SK-N-SH treated with all-trans-retinoic acid at 6 μM for 48 hours (cell line): ENCODE measurements around the gene AUTS2.

ENCODE experiments used
- ATAC-seq: fragments of 200-7000 bp; cut with Tn5 transposase; 3 replicates; pipeline ENCODE4 v1.9.1; 2020; ENCODE audit warnings: mild to moderate bottlenecking, moderate library complexity
- ARNTL ChIP-seq: fragments of 450-650 bp; formaldehyde crosslinking; IDR thresholded peaks from 2 replicates; pipeline ENCODE4 v1.5.0; 2020; ENCODE audit warnings: low read depth, mild to moderate bottlenecking, moderate library complexity, borderline replicate concordance
- BACH2 ChIP-seq: fragments of 250-450 bp; sonication (Bioruptor Pico); IDR thresholded peaks from 2 replicates; pipeline ENCODE4 v1.9.0; 2021; ENCODE audit warnings: mild to moderate bottlenecking, borderline replicate concordance
- ESRRG ChIP-seq: fragments of 250-450 bp; sonication (Bioruptor Pico); IDR thresholded peaks from 2 replicates; pipeline ENCODE4 v1.6.1; 2021; ENCODE audit warnings: mild to moderate bottlenecking
- GLIS3 ChIP-seq: fragments of 250-450 bp; sonication (Bioruptor Pico); IDR thresholded peaks from 2 replicates; pipeline ENCODE4 v1.5.0; 2020; ENCODE audit warnings: mild to moderate bottlenecking, moderate library complexity
- ISL1 ChIP-seq: fragments of 250-450 bp; sonication (Bioruptor Pico); IDR thresholded peaks from 2 replicates; pipeline ENCODE4 v2.1.2; 2022; ENCODE audit warnings: mild to moderate bottlenecking, moderate library complexity
- OSR1 ChIP-seq: fragments of 250-450 bp; sonication (Bioruptor Pico); IDR thresholded peaks from 2 replicates; pipeline ENCODE4 v1.8.0; 2022; ENCODE audit warnings: moderate library complexity, mild to moderate bottlenecking, inconsistent platforms
- RARB ChIP-seq: fragments of 250-450 bp; sonication (Bioruptor Pico); IDR thresholded peaks from 2 replicates; pipeline ENCODE4 v1.8.0; 2021; ENCODE audit warnings: mild to moderate bottlenecking, moderate library complexity
- SNAI2 ChIP-seq: fragments of 250-450 bp; sonication (Bioruptor Pico); IDR thresholded peaks from 2 replicates; pipeline ENCODE4 v1.5.0; 2020; ENCODE audit warnings: mild to moderate bottlenecking, moderate library complexity
- TCF4 ChIP-seq: fragments of 250-450 bp; sonication (Bioruptor Pico); IDR thresholded peaks from 2 replicates; pipeline ENCODE4 v1.8.0; 2021; ENCODE audit warnings: mild to moderate bottlenecking, moderate library complexity, borderline replicate concordance
- ZC3H10 ChIP-seq: fragments of 250-450 bp; sonication (Bioruptor Pico); IDR thresholded peaks from 2 replicates; pipeline ENCODE4 v1.5.1; 2021; ENCODE audit warnings: mild to moderate bottlenecking, moderate library complexity
- ZNF565 ChIP-seq: fragments of 450-650 bp; formaldehyde crosslinking; conservative IDR thresholded peaks from 2 replicates; pipeline ENCODE4 v1.5.0; 2020; ENCODE audit warnings: low read depth, mild to moderate bottlenecking, moderate library complexity
- ZNF70 ChIP-seq: fragments of 450-650 bp; formaldehyde crosslinking; IDR thresholded peaks from 2 replicates; pipeline ENCODE4 v1.5.0; 2020; ENCODE audit warnings: mild to moderate bottlenecking, moderate library complexity
- TF ChIP-seq, protein P1 (sequence below): fragments of 250-450 bp; sonication (Bioruptor Pico); IDR thresholded peaks from 2 replicates; pipeline ENCODE4 v1.8.0; 2020; ENCODE audit warnings: mild to moderate bottlenecking, moderate library complexity, borderline replicate concordance
- TF ChIP-seq, protein P2 (sequence below): fragments of 250-450 bp; sonication (Bioruptor Pico); IDR thresholded peaks from 2 replicates; pipeline ENCODE4 v1.5.1; 2020; ENCODE audit warnings: low read depth, mild to moderate bottlenecking, moderate library complexity
- TF ChIP-seq, protein P3 (sequence below): fragments of 250-450 bp; sonication (Bioruptor Pico); IDR thresholded peaks from 2 replicates; pipeline ENCODE4 v1.5.1; 2021; ENCODE audit warnings: mild to moderate bottlenecking, moderate library complexity
- TF ChIP-seq, protein P4 (sequence below): fragments of 250-450 bp; sonication (Bioruptor Pico); IDR thresholded peaks from 2 replicates; pipeline ENCODE4 v1.8.0; 2021; ENCODE audit warnings: low read depth, mild to moderate bottlenecking, moderate library complexity, borderline replicate concordance

The AUTS2 gene

DNA sequence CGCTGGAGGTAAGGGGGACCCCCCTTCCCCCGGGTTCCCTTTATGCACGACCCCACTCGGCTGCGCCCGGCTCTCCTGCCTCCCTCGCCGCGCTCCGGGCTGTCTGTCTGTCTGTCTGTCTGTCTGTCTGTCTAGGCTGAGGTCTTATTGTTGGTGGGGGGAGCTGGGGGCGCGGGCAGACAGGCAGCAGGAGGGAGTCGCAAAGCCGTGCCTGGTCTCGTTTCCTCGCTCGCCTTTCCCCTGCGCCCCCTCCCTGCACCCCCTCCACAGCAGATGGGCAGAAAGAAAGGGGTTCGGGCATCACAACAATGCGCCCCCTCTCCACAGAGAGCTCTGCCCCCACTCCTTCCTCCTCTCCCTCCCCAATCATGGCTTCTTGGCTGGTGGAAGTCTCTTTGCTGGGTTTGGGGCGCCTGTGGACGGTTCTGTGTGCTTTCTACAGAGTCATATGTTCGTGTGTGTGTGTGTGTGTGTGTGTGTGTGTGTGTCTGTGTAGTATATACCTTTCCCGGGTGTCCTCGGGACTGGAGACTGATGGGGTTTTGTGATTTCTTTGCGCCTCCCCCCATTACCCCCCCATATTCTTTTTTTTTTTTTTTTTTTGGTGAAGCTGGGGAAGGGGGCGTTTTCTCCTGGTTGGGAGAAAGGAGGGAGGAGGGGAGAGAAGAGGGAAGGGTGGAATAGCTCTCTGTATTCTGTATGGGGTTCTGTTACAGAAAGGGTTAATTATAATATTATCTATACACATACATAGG lies 1.9 kb downstream of the AUTS2 start:
- no peak for ATAC-seq
- TF ChIP-seq, protein P1, sequence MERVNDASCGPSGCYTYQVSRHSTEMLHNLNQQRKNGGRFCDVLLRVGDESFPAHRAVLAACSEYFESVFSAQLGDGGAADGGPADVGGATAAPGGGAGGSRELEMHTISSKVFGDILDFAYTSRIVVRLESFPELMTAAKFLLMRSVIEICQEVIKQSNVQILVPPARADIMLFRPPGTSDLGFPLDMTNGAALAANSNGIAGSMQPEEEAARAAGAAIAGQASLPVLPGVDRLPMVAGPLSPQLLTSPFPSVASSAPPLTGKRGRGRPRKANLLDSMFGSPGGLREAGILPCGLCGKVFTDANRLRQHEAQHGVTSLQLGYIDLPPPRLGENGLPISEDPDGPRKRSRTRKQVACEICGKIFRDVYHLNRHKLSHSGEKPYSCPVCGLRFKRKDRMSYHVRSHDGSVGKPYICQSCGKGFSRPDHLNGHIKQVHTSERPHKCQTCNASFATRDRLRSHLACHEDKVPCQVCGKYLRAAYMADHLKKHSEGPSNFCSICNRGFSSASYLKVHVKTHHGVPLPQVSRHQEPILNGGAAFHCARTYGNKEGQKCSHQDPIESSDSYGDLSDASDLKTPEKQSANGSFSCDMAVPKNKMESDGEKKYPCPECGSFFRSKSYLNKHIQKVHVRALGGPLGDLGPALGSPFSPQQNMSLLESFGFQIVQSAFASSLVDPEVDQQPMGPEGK (CRISPR knock-in tag), result 0 out of 2 replicates have a peak, but pooled peaks have one; percentile 62
- TF ChIP-seq, protein P2, sequence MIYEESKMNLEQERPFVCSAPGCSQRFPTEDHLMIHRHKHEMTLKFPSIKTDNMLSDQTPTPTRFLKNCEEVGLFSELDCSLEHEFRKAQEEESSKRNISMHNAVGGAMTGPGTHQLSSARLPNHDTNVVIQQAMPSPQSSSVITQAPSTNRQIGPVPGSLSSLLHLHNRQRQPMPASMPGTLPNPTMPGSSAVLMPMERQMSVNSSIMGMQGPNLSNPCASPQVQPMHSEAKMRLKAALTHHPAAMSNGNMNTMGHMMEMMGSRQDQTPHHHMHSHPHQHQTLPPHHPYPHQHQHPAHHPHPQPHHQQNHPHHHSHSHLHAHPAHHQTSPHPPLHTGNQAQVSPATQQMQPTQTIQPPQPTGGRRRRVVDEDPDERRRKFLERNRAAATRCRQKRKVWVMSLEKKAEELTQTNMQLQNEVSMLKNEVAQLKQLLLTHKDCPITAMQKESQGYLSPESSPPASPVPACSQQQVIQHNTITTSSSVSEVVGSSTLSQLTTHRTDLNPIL (CRISPR knock-in tag), result no peak
- TF ChIP-seq ZNF70 (CRISPR knock-in tag) (no peak), OSR1 (CRISPR knock-in tag) (no peak)
- TF ChIP-seq, protein P3, sequence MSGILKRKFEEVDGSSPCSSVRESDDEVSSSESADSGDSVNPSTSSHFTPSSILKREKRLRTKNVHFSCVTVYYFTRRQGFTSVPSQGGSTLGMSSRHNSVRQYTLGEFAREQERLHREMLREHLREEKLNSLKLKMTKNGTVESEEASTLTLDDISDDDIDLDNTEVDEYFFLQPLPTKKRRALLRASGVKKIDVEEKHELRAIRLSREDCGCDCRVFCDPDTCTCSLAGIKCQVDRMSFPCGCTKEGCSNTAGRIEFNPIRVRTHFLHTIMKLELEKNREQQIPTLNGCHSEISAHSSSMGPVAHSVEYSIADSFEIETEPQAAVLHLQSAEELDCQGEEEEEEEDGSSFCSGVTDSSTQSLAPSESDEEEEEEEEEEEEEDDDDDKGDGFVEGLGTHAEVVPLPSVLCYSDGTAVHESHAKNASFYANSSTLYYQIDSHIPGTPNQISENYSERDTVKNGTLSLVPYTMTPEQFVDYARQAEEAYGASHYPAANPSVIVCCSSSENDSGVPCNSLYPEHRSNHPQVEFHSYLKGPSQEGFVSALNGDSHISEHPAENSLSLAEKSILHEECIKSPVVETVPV (CRISPR knock-in tag), result no peak
- TF ChIP-seq, all 23 proteins: peak for 1

DNA sequence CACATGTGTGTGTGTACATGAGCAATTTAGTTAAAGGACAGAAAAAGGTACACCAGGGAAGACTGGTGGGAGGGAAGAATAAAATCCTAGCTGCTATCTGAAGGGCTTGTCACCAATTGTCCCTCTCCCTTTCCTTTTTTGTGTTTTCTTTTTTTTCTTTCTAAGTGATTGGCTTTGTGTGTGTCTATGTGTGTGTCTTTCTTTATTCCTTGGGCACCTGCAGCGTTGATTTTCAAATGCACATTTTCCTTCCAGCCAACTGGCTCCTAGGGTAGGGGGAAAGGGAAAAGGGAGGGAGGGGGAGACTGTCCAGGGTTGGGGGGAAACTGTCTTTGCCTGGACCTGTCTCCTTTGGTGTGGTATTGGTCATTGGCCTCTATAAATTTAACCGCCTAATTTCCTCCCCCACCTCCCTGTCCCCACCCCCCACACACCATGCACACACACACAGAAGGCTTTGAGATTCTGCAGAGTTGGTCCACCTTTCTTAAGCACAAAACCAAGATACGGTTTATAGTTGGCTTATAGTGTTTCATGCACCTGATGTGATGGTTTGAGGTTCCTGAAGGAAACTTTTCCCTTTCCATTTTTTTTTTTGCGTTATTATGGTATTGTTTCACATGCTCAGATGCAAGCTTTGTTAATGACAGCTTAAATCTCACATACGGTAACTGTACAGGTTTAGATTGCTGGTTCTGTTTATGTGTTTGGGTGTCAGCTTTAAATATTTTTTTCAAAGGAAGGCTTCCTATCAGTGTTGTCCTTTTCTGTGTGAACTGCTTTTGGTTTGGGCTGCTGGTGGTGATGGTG lies 2.6 kb downstream of the AUTS2 start:
- TF ChIP-seq ESRRG (no peak), SNAI2 (CRISPR knock-in tag) (no peak), OSR1 (CRISPR knock-in tag) (no peak), ISL1 (CRISPR knock-in tag) (no peak), ARNTL (CRISPR knock-in tag) (no peak), GLIS3 (CRISPR knock-in tag) (no peak), ZNF565 (CRISPR knock-in tag) (no peak), TCF4 (no peak)
- TF ChIP-seq, protein P3 (CRISPR knock-in tag), result no peak
- TF ChIP-seq, protein P4, sequence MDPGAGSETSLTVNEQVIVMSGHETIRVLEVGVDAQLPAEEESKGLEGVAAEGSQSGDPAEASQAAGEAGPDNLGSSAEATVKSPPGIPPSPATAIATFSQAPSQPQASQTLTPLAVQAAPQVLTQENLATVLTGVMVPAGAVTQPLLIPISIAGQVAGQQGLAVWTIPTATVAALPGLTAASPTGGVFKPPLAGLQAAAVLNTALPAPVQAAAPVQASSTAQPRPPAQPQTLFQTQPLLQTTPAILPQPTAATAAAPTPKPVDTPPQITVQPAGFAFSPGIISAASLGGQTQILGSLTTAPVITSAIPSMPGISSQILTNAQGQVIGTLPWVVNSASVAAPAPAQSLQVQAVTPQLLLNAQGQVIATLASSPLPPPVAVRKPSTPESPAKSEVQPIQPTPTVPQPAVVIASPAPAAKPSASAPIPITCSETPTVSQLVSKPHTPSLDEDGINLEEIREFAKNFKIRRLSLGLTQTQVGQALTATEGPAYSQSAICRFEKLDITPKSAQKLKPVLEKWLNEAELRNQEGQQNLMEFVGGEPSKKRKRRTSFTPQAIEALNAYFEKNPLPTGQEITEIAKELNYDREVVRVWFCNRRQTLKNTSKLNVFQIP, result no peak
- no peak for ATAC-seq

DNA sequence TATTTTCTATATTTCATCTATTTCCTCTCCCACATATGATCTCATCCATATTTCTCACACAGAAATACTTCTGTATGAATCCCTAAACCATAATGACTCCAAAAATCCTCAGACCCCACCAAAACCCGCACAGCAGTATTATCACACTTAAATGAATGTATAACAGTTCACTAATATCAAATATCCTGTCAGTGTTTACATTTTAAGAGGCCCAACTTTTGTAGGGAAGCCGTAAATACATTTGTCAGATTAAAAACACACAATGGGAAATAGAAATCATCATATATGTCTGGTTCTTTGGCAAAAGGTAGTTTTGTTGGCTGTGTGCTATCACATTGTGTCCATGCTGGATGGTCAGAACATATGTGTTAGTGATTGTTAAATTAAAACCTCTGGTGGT lies 4.2 kb downstream of the AUTS2 start:
- no peak for ATAC-seq
- no peak for TF ChIP-seq BACH2 (CRISPR knock-in tag)
- no peak for TF ChIP-seq OSR1 (CRISPR knock-in tag)
- TF ChIP-seq, protein P2 (CRISPR knock-in tag), result no peak
- no peak for TF ChIP-seq GLIS3 (CRISPR knock-in tag)
- TF ChIP-seq, protein P1 (CRISPR knock-in tag), result no peak
- no peak for TF ChIP-seq ESRRG
- no peak for TF ChIP-seq ZC3H10 (CRISPR knock-in tag)
- TF ChIP-seq ZNF70 (CRISPR knock-in tag), result no peak
- no peak for TF ChIP-seq RARB (CRISPR knock-in tag)
- TF ChIP-seq ARNTL (CRISPR knock-in tag), result no peak
- no peak for TF ChIP-seq ISL1 (CRISPR knock-in tag)
- no peak for TF ChIP-seq TCF4
